ENCODE measurements around the gene PILRA. TPM values are rescaled to one million over a fixed set of nuclear protein-coding genes. Genes with fewer than 3 reads are reported as not detected.

PILRA gene
- polyA plus RNA-seq, 1 of the 3 experiments (the other 2 are of a cell fraction) = 0.89 TPM

GRCh38 chr7:100443096-100443840 lies 70.0 kb downstream of the PILRA start:
- no peak overlapping the region for H3K4me3 ChIP-seq (ENCODE audit: low read depth in 2 of 2, low read length in 1 of 2)
- H3K36me3 ChIP-seq (replicated peaks in 1 of 2; ENCODE audit: control insufficient read depth in 1 of 2, insufficient read depth in 2 of 2, low read length in 1 of 2) = no peaks in the 10 kb centered on the region
- no peak for DNase-seq
- H3F3A ChIP-seq (replicated peaks; ENCODE audit: insufficient read depth) = peaks cover 14% of the 10 kb centered on the region
- no peaks in the 10 kb centered on the region for H3K9me3 ChIP-seq
- no peak overlapping the region for H3K4me2 ChIP-seq
- no peaks in the 10 kb centered on the region for H3K79me2 ChIP-seq (ENCODE audit: insufficient read depth)
- H3K27ac ChIP-seq (ENCODE audit: low read depth in 2 of 2, low read length in 1 of 2) = no peak overlapping the region
- peaks cover 0 to 4% of the 10 kb centered on the region in 2 experiments; a peak in 2 of 4 replicates for H3K4me1 ChIP-seq (ENCODE audit: control insufficient read depth in 1 of 2, insufficient read depth in 2 of 2, low read depth in 1 of 2, low read length in 1 of 2)
- no peak overlapping the region for H2AFZ ChIP-seq (ENCODE audit: low read depth)
- no peaks in the 10 kb centered on the region for H3K27me3 ChIP-seq (ENCODE audit: insufficient read depth)
- H3K9me2 ChIP-seq = no peaks in the 10 kb centered on the region
- no peak overlapping the region for H3K9ac ChIP-seq
- no peaks in the 10 kb centered on the region for H4K20me1 ChIP-seq (ENCODE audit: insufficient read depth)
- POLR2A ChIA-PET = no interaction called here
- TF ChIP-seq JUND (IDR thresholded peaks at IDR 0.05) = no peak
- CTCF ChIA-PET = interaction anchor here (0.9 to 1.6 kb wide), 2 partner anchors 22 to 116 kb away, joined by 5 to 8 read pairs; no protein-coding TSS in a partner anchor
- 94% methylated on average over 9 of the region's 9 CpGs for WGBS (ENCODE audit: low lambda C conversion rate)

DNA sequence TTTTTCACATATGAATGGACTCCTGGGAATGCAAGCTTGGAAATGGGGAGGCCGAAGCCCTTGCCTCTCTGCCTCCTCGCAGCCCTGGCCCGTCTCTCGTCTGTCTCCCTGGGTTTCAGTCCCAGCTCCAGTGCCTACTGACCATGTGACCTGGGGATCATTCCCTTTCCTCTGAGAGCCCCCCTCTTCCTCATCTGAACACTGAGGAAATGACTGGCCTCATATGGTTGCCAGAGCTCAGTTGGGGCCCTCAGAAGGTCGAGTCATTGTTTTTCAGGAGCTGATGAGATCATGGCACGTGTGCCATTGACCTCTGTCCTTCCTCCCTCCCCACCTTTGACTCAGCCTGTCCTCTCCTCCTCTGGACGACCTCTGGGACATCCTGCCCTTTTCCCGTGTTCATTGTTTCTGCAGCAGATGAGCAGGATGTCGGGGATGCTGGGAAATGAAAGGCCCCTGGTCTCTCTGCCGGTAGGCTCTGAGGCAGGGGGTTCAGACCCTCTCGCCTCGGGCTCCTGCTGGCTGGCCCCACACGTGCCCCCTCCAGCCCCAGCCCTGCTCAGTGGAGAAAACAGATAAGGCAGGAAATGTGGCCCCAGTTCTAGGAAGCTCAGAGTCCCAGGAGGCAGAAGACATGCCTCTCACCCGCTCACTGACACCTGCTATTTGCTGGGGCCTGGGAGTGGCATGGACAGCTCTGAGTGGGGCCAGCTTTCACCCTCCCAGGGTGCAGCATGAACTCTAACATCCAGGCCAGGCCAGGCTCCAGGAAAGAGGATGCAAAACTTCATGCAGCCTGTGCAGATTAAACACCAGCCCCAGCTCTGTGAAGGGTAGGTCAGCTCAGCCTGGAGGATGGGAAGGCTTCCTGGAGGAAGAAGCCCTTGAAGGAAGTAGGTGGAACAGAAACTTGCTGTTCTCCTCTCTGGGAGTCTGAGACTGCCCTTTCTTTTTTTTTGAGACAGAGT lies 71.3 kb downstream of the PILRA start:
- DNase-seq = no peak
- TF ChIP-seq IRF3 (IDR thresholded peaks at IDR 0.05; ENCODE audit: low read depth, low read length) = no peak
- TF ChIP-seq NFIC (IDR thresholded peaks at IDR 0.05; ENCODE audit: borderline replicate concordance) = no peak
- TF ChIP-seq MEF2A (IDR thresholded peaks at IDR 0.05; ENCODE audit: borderline replicate concordance, low read depth) = no peak
- peak; percentile 93 for TF ChIP-seq RXRA (IDR thresholded peaks at IDR 0.05; ENCODE audit: borderline replicate concordance, low read depth)
- TF ChIP-seq TEAD4 (IDR thresholded peaks at IDR 0.05; ENCODE audit: borderline replicate concordance, insufficient read depth) = no peak
- TF ChIP-seq RCOR1 (IDR thresholded peaks at IDR 0.05; ENCODE audit: low read length) = no peak
- TF ChIP-seq EZH2phosphoT487 (IDR thresholded peaks at IDR 0.05; ENCODE audit: borderline replicate concordance, low read depth) = no peak
- TF ChIP-seq EP300 (IDR thresholded peaks at IDR 0.05; ENCODE audit: borderline replicate concordance in 1 of 2, low read depth in 1 of 2, low read length in 1 of 2) = no peak
- TF ChIP-seq TAF1 (IDR thresholded peaks at IDR 0.05; ENCODE audit: borderline replicate concordance, low read depth, low read length) = 0 out of 2 replicates have a peak, but pooled peaks have one; percentile 15
- TF ChIP-seq ELF1 (IDR thresholded peaks at IDR 0.05) = no peak
- TF ChIP-seq CHD2 (IDR thresholded peaks at IDR 0.05; ENCODE audit: low read length, partially characterized antibody) = no peak
- TF ChIP-seq POLR2AphosphoS5 (IDR thresholded peaks at IDR 0.05; ENCODE audit: low read depth, low read length) = peak; percentile 29; the same call in 1 of the 2 replicates
- TF ChIP-seq YY1 (IDR thresholded peaks at IDR 0.05; ENCODE audit: low read depth) = no peak
- TF ChIP-seq FOSL2 (IDR thresholded peaks at IDR 0.05; ENCODE audit: borderline replicate concordance, low read depth) = peak; percentile 25; the same call in 1 of the 2 replicates
- no peak for TF ChIP-seq GATA2 (CRISPR knock-in tag; IDR thresholded peaks at IDR 0.05)
- TF ChIP-seq MXI1 (IDR thresholded peaks at IDR 0.05; ENCODE audit: low read depth, low read length) = no peak
- peak; percentile 69 for TF ChIP-seq USF1 (IDR thresholded peaks at IDR 0.05; ENCODE audit: borderline replicate concordance, low read depth)
- TF ChIP-seq GABPA (IDR thresholded peaks at IDR 0.05; ENCODE audit: low read depth) = no peak
- TF ChIP-seq JUND (IDR thresholded peaks at IDR 0.05) = no peak; the same call in 1 of the 2 replicates
- TF ChIP-seq NRF1 (IDR thresholded peaks at IDR 0.05; ENCODE audit: low read depth, low read length) = no peak
- TF ChIP-seq TCF12 (IDR thresholded peaks at IDR 0.05) = peak; percentile 75
- no peak for TF ChIP-seq FOXJ3 (CRISPR knock-in tag; IDR thresholded peaks at IDR 0.05)
- TF ChIP-seq MAX (IDR thresholded peaks at IDR 0.05; ENCODE audit: low read depth) = peak; percentile 87

More for the DNA sequence above, 71.3 kb downstream of the PILRA start:
- H3K9me3 ChIP-seq = no peaks in the 10 kb centered on the region
- peaks cover 0 to 4% of the 10 kb centered on the region in 2 experiments; a peak in 2 of 4 replicates for H3K4me1 ChIP-seq (ENCODE audit: control insufficient read depth in 1 of 2, insufficient read depth in 2 of 2, low read depth in 1 of 2, low read length in 1 of 2)
- no peak overlapping the region; the same call in 1 of the 2 replicates for H3K9ac ChIP-seq
- 0 out of 2 replicates have a peak overlapping the region, but pooled peaks have one; percentile 1 for H3K4me2 ChIP-seq
- H2AFZ ChIP-seq (ENCODE audit: low read depth) = peak overlapping the region; percentile 73; the same call in 1 of the 2 replicates
- H3K79me2 ChIP-seq (ENCODE audit: insufficient read depth) = no peaks in the 10 kb centered on the region
- ChIA-PET POLR2A (interaction anchor here (1.1 kb wide), 1 partner anchor 16 kb away, joined by 4 read pairs; the partner anchor contains the start of gene ZCWPW1), CTCF (interaction anchor here (1.4 to 1.5 kb wide), 3 partner anchors 21 to 248 kb away, joined by 3 to 8 read pairs (median 5); no protein-coding TSS in a partner anchor)
- H3K4me3 ChIP-seq (ENCODE audit: low read depth in 2 of 2, low read length in 1 of 2) = no peak overlapping the region
- no peaks in the 10 kb centered on the region for H3K36me3 ChIP-seq (replicated peaks in 1 of 2; ENCODE audit: control insufficient read depth in 1 of 2, insufficient read depth in 2 of 2, low read length in 1 of 2)
- H3F3A ChIP-seq (replicated peaks; ENCODE audit: insufficient read depth) = peaks cover 4% of the 10 kb centered on the region
- H3K27me3 ChIP-seq (ENCODE audit: insufficient read depth) = no peaks in the 10 kb centered on the region
- peak overlapping the region in 1 of 2 experiments; percentile 50; a peak in 2 of 4 replicates for H3K27ac ChIP-seq (ENCODE audit: low read depth in 2 of 2, low read length in 1 of 2)
- WGBS (ENCODE audit: low lambda C conversion rate) = 63% methylated on average over 14 of the region's 14 CpGs
- no peaks in the 10 kb centered on the region for H3K9me2 ChIP-seq
- H4K20me1 ChIP-seq (ENCODE audit: insufficient read depth) = no peaks in the 10 kb centered on the region

All from SK-N-SH (cell line).